ENCODE measurements around the gene BID. TPM values are rescaled to one million over a fixed set of nuclear protein-coding genes. Genes with fewer than 3 reads are reported as not detected.

BID gene
- total and polyA plus RNA-seq, 2 of the 8 experiments (the other 6 are each of a cell fraction or from before 2014, with no cell fraction given), result 39.3 to 114 TPM

- no peak overlapping the region for H2BK120ac ChIP-seq (replicated peaks; ENCODE audit: low read depth, low read length)
- H2BK5ac ChIP-seq (ENCODE audit: low read depth, low read length), result no peak overlapping the region
- no peak overlapping the region for H3K4me2 ChIP-seq (ENCODE audit: insufficient read depth in 1 of 2, low read depth in 2 of 2, low read length in 2 of 2)
- H4K8ac ChIP-seq (ENCODE audit: extremely low read depth, insufficient read depth, low read length), result no peak overlapping the region
- H2BK20ac ChIP-seq (ENCODE audit: low read length), result no peak overlapping the region
- no peak overlapping the region for H4K91ac ChIP-seq (replicated peaks; ENCODE audit: insufficient read length, low read length)
- H3K14ac ChIP-seq (ENCODE audit: insufficient read length), result no peak overlapping the region
- ChIA-PET POLR2A (ENCODE audit: partially characterized antibody) (no interaction called here), CTCF (ENCODE audit: partially characterized antibody) (no interaction called here)
- H3K4me3 ChIP-seq (ENCODE audit: extremely low read depth in 1 of 4, insufficient read depth in 2 of 4, low read depth in 3 of 4, low read length in 4 of 4), result no peak overlapping the region
- no peak overlapping the region for H3K4ac ChIP-seq (replicated peaks; ENCODE audit: insufficient read length, low read depth, low read length)
- H3K9ac ChIP-seq (replicated peaks in 1 of 4; ENCODE audit: extremely low read depth in 1 of 4, low read depth in 3 of 4, low read length in 3 of 4), result no peak overlapping the region
- H2AK5ac ChIP-seq (ENCODE audit: low read depth, low read length), result no peak overlapping the region
- H3K79me2 ChIP-seq (ENCODE audit: control insufficient read depth in 1 of 2, insufficient read depth in 2 of 2, low read length in 2 of 2), result no peaks in the 10 kb centered on the region
- H3K23me2 ChIP-seq (ENCODE audit: low read depth, low read length), result no peaks in the 10 kb centered on the region; the same call in 1 of the 2 replicates
- peaks cover 0 to 4% (median 0%) of the 10 kb centered on the region in 4 experiments; a peak in 1 of 7 replicates for H3K4me1 ChIP-seq (replicated peaks in 1 of 4; ENCODE audit: control insufficient read depth in 3 of 4, insufficient read depth in 4 of 4, low read length in 3 of 4)
- H2BK15ac ChIP-seq (ENCODE audit: low read length), result no peak overlapping the region
- H3K36me3 ChIP-seq (ENCODE audit: control insufficient read depth in 2 of 4, insufficient read depth in 4 of 4, low read length in 3 of 4), result peaks cover 0 to 2% (median 0%) of the 10 kb centered on the region in 4 experiments; a peak in 1 of 8 replicates
- H3K9me3 ChIP-seq (ENCODE audit: insufficient read depth in 2 of 2, low read depth in 1 of 2, low read length in 1 of 2), result no peaks in the 10 kb centered on the region
- no peak overlapping the region for H2AFZ ChIP-seq (ENCODE audit: low read length)
- H4K5ac ChIP-seq (ENCODE audit: insufficient read length, low read depth, low read length), result no peak overlapping the region
- no peak overlapping the region for H3K18ac ChIP-seq (ENCODE audit: extremely low read depth, low read length)
- H3K56ac ChIP-seq (replicated peaks; ENCODE audit: insufficient read length, low read depth, low read length), result no peak overlapping the region
- no peaks in the 10 kb centered on the region for H3K79me1 ChIP-seq (ENCODE audit: low read depth, low read length)
- no peak overlapping the region for H3K23ac ChIP-seq (ENCODE audit: insufficient read length)
- DNase-seq (ENCODE audit: low read depth in 1 of 2, low spot score in 2 of 2), result no peak
- H4K20me1 ChIP-seq (replicated peaks in 1 of 2; ENCODE audit: control insufficient read depth in 1 of 2, insufficient read depth in 2 of 2, low read length in 2 of 2), result no peaks in the 10 kb centered on the region
- H3K27me3 ChIP-seq (replicated peaks in 1 of 4; ENCODE audit: control insufficient read depth in 3 of 4, extremely low read depth in 1 of 4, insufficient read depth in 3 of 4, low read length in 3 of 4), result no peaks in the 10 kb centered on the region
- H2BK12ac ChIP-seq (ENCODE audit: low read depth, low read length), result no peak overlapping the region
- no peak for TF ChIP-seq KDM1A (IDR thresholded peaks at IDR 0.05; ENCODE audit: borderline replicate concordance, low read length)
- TF ChIP-seq HDAC2 (IDR thresholded peaks at IDR 0.05; ENCODE audit: borderline replicate concordance in 1 of 2, low read depth in 2 of 2, low read length in 2 of 2), result no peak
- no peak for TF ChIP-seq SRF (IDR thresholded peaks at IDR 0.05; ENCODE audit: low read depth, low read length)
- no peak for TF ChIP-seq RAD21 (IDR thresholded peaks at IDR 0.05 in 1 of 2, conservative IDR thresholded peaks at IDR 0.05 in 1 of 2; ENCODE audit: low read depth in 2 of 2, low read length in 2 of 2)
- no peak for TF ChIP-seq JUN (IDR thresholded peaks at IDR 0.05; ENCODE audit: low read depth, low read length)
- no peak for TF ChIP-seq SP1 (IDR thresholded peaks at IDR 0.05; ENCODE audit: low read depth, low read length)
- TF ChIP-seq ATF3 (IDR thresholded peaks at IDR 0.05; ENCODE audit: insufficient read depth, low read depth, low read length), result no peak
- TF ChIP-seq PHF8 (conservative IDR thresholded peaks at IDR 0.05; ENCODE audit: low read depth, low read length), result no peak
- TF ChIP-seq SAP30 (IDR thresholded peaks at IDR 0.05; ENCODE audit: insufficient read depth, insufficient replicate concordance, low read length), result no peak
- no peak for FAIRE-seq
- whole genome bisulfite sequencing, 2 experiments (ENCODE audit: extremely low coverage in 1 of 2, insufficient coverage in 1 of 2, insufficient read length in 1 of 2, insufficient replicate concordance in 2 of 2, low coverage in 1 of 2, low lambda C conversion rate in 2 of 2, missing lambda C conversion rate in 1 of 2), result 88% methylated on average over 2 of the region's 2 CpGs; no CpG with 5 or more reads in 1 of the 2 experiments
- no peak overlapping the region for H3K27ac ChIP-seq (ENCODE audit: low read depth, low read length)
Observed at GRCh38 chr22:17703811-17704210, 70.5 kb downstream of the BID start.
